Liver (tissue), 9 donors: ENCODE data around the gene RAB3IP. TPM values are rescaled to one million over a fixed set of nuclear protein-coding genes. Genes with fewer than 3 reads are reported as not detected.
"Not testable (repeated sequence)": the region's sequence is repeated elsewhere in the genome, so short reads cannot be mapped to it uniquely, and the experiment has no call there.

Experiments used
- DNase-seq: peaks from one replicate; pipeline ENCODE4 v3.0.0-alpha.2; 2017; ENCODE audit warnings: low spot score
- H3K27ac ChIP-seq, 2 donors: one replicate each; pipeline ENCODE4 v1.7.0; 2013; ENCODE audit warnings: inconsistent platforms in 2 of 2, low read length in 2 of 2, control low read depth in 1 of 2, low read depth in 1 of 2, mild to moderate bottlenecking in 1 of 2
- H3K27me3 ChIP-seq, 4 donors: one replicate each; pipeline versions ENCODE4 v1.6.1 to v1.7.0; 2013; ENCODE audit warnings: low read length in 3 of 4, inconsistent platforms in 1 of 4, mild to moderate bottlenecking in 1 of 4, moderate library complexity in 1 of 4; ENCODE audit not compliant: control insufficient read depth in 4 of 4, insufficient read depth in 4 of 4
- H3K36me3 ChIP-seq, 4 donors: one replicate each; pipeline versions ENCODE4 v1.6.1 to v1.7.0; 2013; ENCODE audit warnings: low read length in 3 of 4, mild to moderate bottlenecking in 3 of 4, low read depth in 1 of 4, moderate library complexity in 1 of 4; ENCODE audit not compliant: control insufficient read depth in 4 of 4, insufficient read depth in 3 of 4
- H3K4me1 ChIP-seq, 4 donors: one replicate each; pipeline versions ENCODE4 v1.6.1 to v1.7.0; 2013; ENCODE audit warnings: low read length in 3 of 4, mild to moderate bottlenecking in 3 of 4, moderate library complexity in 1 of 4; ENCODE audit not compliant: control insufficient read depth in 4 of 4, insufficient read depth in 4 of 4
- H3K4me3 ChIP-seq, 3 donors: one replicate each; pipeline versions ENCODE4 v1.6.1 to v1.7.0; 2013; ENCODE audit warnings: low read length in 3 of 3, control low read depth in 1 of 3, low read depth in 1 of 3, mild to moderate bottlenecking in 1 of 3
- H3K9ac ChIP-seq, 2 donors: one replicate each; pipeline ENCODE4 v1.7.0; 2013; ENCODE audit warnings: low read length in 2 of 2, mild to moderate bottlenecking in 2 of 2, moderate library complexity in 2 of 2, control low read depth in 1 of 2, low read depth in 1 of 2
- H3K9me3 ChIP-seq, 4 donors: one replicate each; pipeline versions ENCODE4 v1.6.1 to v1.7.0; 2013; ENCODE audit warnings: low read length in 3 of 4; ENCODE audit not compliant: control insufficient read depth in 4 of 4
- ATF3 ChIP-seq: IDR thresholded peaks from 2 replicates; pipeline ENCODE4 v1.6.1; 2016; ENCODE audit warnings: antibody characterized with exemption
- CTCF ChIP-seq: fragments of 150-350 bp; IDR thresholded peaks from 2 replicates; pipeline ENCODE4 v1.5.1; 2017; ENCODE audit warnings: improper control_type of control experiment, low read depth, low read length; ENCODE audit not compliant: missing input control
- EGR1 ChIP-seq, 2 donors: IDR thresholded peaks; 2 replicates each; pipeline ENCODE4 v1.6.1; 2016 to 2018; ENCODE audit warnings: antibody characterized with exemption in 2 of 2, low read depth in 2 of 2
- FOXA1 ChIP-seq: IDR thresholded peaks from 2 replicates; pipeline ENCODE4 v1.6.1; 2016; ENCODE audit warnings: antibody characterized with exemption
- FOXA2 ChIP-seq: IDR thresholded peaks from 2 replicates; pipeline ENCODE4 v1.6.1; 2016; ENCODE audit warnings: antibody characterized with exemption
- GABPA ChIP-seq, 2 donors: IDR thresholded peaks in 1 of 2; conservative IDR thresholded peaks in 1 of 2; 2 replicates each; pipeline ENCODE4 v1.6.1; 2016; ENCODE audit warnings: antibody characterized with exemption in 2 of 2, mild to moderate bottlenecking in 1 of 2, moderate library complexity in 1 of 2
- HNF4A ChIP-seq, 2 donors: conservative IDR thresholded peaks; 2 replicates each; pipeline ENCODE4 v1.6.1; 2016; ENCODE audit warnings: antibody characterized with exemption in 2 of 2, mild to moderate bottlenecking in 2 of 2
- HNF4G ChIP-seq: IDR thresholded peaks from 2 replicates; pipeline ENCODE4 v1.6.1; 2016; ENCODE audit warnings: antibody characterized with exemption
- MAX ChIP-seq: IDR thresholded peaks from 2 replicates; pipeline ENCODE4 v1.6.1; 2016; ENCODE audit warnings: antibody characterized with exemption
- NR2F2 ChIP-seq: IDR thresholded peaks from 2 replicates; pipeline ENCODE4 v1.6.1; 2016; ENCODE audit warnings: antibody characterized with exemption
- RAD21 ChIP-seq, 2 donors: IDR thresholded peaks; 2 replicates each; pipeline ENCODE4 v1.6.1; 2016; ENCODE audit warnings: antibody characterized with exemption in 2 of 2, mild to moderate bottlenecking in 2 of 2
- REST ChIP-seq: IDR thresholded peaks from 2 replicates; pipeline ENCODE4 v1.6.1; 2016; ENCODE audit warnings: antibody characterized with exemption, mild to moderate bottlenecking
- RXRA ChIP-seq, 2 donors: IDR thresholded peaks; 2 replicates each; pipeline ENCODE4 v1.6.1; 2017 to 2018; ENCODE audit warnings: antibody characterized with exemption in 2 of 2, mild to moderate bottlenecking in 1 of 2
- SP1 ChIP-seq: IDR thresholded peaks from 2 replicates; pipeline ENCODE4 v1.6.1; 2018; ENCODE audit warnings: antibody characterized with exemption, mild to moderate bottlenecking
- TAF1 ChIP-seq: conservative IDR thresholded peaks from 2 replicates; pipeline ENCODE4 v1.6.1; 2016; ENCODE audit warnings: antibody characterized with exemption, mild to moderate bottlenecking
- YY1 ChIP-seq: IDR thresholded peaks from 2 replicates; pipeline ENCODE4 v1.6.1; 2016; ENCODE audit warnings: antibody characterized with exemption, mild to moderate bottlenecking
- ZBTB33 ChIP-seq: IDR thresholded peaks from 2 replicates; pipeline ENCODE4 v1.6.1; 2016; ENCODE audit warnings: antibody characterized with exemption
- WGBS: extraction: QIAGEN DNeasy Blood & Tissue Kit; methylation state at CpG from one replicate; pipeline ENCODE4 v1.1.7; 2013; 5-methylcytosine and 5-hydroxymethylcytosine counted together
- polyA plus RNA-seq, 2 donors: library from polyadenylated mRNA; stranded (reverse) in 1 of 2; unstranded in 1 of 2; fragments of 200-250 nt in 1 of 2; fragments of >200 nt in 1 of 2; fragmentation: Nextera tagmentation in 1 of 2; extraction: Ambion mirVana in 1 of 2; gene quantifications; one replicate each; pipeline versions ENCODE4 v1.2.1 to v1.2.3, GENCODE V29; 2013 to 2015
- total RNA-seq, 2 donors: library from RNA; depleted of rRNA; stranded (reverse); fragments of >200 nt; gene quantifications; one replicate each; pipeline ENCODE4 v1.2.3, GENCODE V29; 2014
- donor health status: healthy.
- donor health status: healthy.
- donor health status: healthy.
- donor health status: healthy.
- donor health status: healthy.

Gene RAB3IP
- total and polyA plus RNA-seq, 4 donors: 5.7 to 35.3 (median 14.3) TPM

- no peak for DNase-seq
- Histone ChIP-seq H3K27ac (no peak overlapping the region), H3K9me3 (no peaks in the 10 kb centered on the region), H3K36me3 (peaks cover 3 to 20% (median 7%) of the 10 kb centered on the region in 4 donors), H3K4me1 (no peaks in the 10 kb centered on the region), H3K9ac (no peak overlapping the region), H3K4me3 (no peak overlapping the region), H3K27me3 (no peaks in the 10 kb centered on the region)
- TF ChIP-seq NR2F2: no peak
- no peak for TF ChIP-seq EGR1 (IDR thresholded peaks at IDR 0.05; ENCODE audit: low read depth in 2 of 2)
- no peak for TF ChIP-seq FOXA1
- no peak for TF ChIP-seq CTCF
- TF ChIP-seq ATF3: no peak
- no peak for TF ChIP-seq ZBTB33
- TF ChIP-seq SP1: no peak
- no peak for TF ChIP-seq RAD21 (IDR thresholded peaks at IDR 0.05)
- TF ChIP-seq HNF4A (conservative IDR thresholded peaks at IDR 0.05): no peak
- TF ChIP-seq TAF1: no peak
- TF ChIP-seq RXRA (IDR thresholded peaks at IDR 0.05): no peak
- no peak for TF ChIP-seq HNF4G
- no peak for TF ChIP-seq FOXA2
- TF ChIP-seq YY1: no peak
- TF ChIP-seq GABPA (IDR thresholded peaks at IDR 0.05 in 1 of 2, conservative IDR thresholded peaks at IDR 0.05 in 1 of 2): no peak
- no peak for TF ChIP-seq MAX
- no peak for TF ChIP-seq REST
- WGBS: 95% methylated on average over 2 of the region's 2 CpGs
These were observed 19.4 kb downstream of the RAB3IP start for GRCh38 chr12:69758105-69758504.

GRCh38 chr12:69759581-69759980 is 20.9 kb downstream of the RAB3IP start:
- 98% methylated on average over 36 of the region's 39 CpGs for WGBS
- not testable (repeated sequence) for H3K9ac ChIP-seq, H3K9me3 ChIP-seq, H3K4me1 ChIP-seq, H3K27me3 ChIP-seq, DNase-seq, H3K27ac ChIP-seq, H3K4me3 ChIP-seq
- H3K36me3 ChIP-seq: peaks cover 3 to 20% (median 7%) of the 10 kb centered on the region in 4 donors
